KMS-11 (cell line): ENCODE data around the gene SIRT6.

Experiments
- H2AFZ ChIP-seq: fragments of 200-600 bp; sonication (generic); 2 replicates; pipeline ENCODE4 v1.6.1; 2016; ENCODE audit warnings: antibody characterized with exemption, mixed run types, low read depth
- H3K27ac ChIP-seq: fragments of 200-600 bp; sonication (generic); 2 replicates; pipeline ENCODE4 v1.6.1; 2016; ENCODE audit warnings: mild to moderate bottlenecking, mixed run types
- H3K27me3 ChIP-seq: fragments of 200-600 bp; sonication (generic); 2 replicates; pipeline ENCODE4 v1.6.1; 2017; ENCODE audit warnings: mild to moderate bottlenecking, low read depth, mixed run types, moderate library complexity; ENCODE audit not compliant: insufficient read depth
- H3K36me3 ChIP-seq: fragments of 200-600 bp; sonication (generic); 2 replicates; pipeline ENCODE4 v1.6.1; 2017; ENCODE audit warnings: mild to moderate bottlenecking, mixed run types; ENCODE audit not compliant: insufficient read depth
- H3K4me1 ChIP-seq: fragments of 200-600 bp; sonication (generic); 2 replicates; pipeline ENCODE4 v1.6.1; 2016; ENCODE audit warnings: mild to moderate bottlenecking, low read depth, mixed run types; ENCODE audit not compliant: poor library complexity, severe bottlenecking
- H3K4me2 ChIP-seq: fragments of 200-600 bp; sonication (generic); 2 replicates; pipeline ENCODE4 v1.7.0; 2016; ENCODE audit warnings: mild to moderate bottlenecking, mixed run types
- H3K4me3 ChIP-seq: fragments of 200-600 bp; sonication (generic); IDR thresholded peaks from 2 replicates; pipeline ENCODE4 v1.6.1; 2017; ENCODE audit warnings: low read depth, low read length, mixed read lengths; ENCODE audit not compliant: insufficient read depth
- H3K79me2 ChIP-seq: fragments of 200-600 bp; sonication (generic); 2 replicates; pipeline ENCODE4 v1.6.1; 2016; ENCODE audit warnings: low read depth, mixed run types; ENCODE audit not compliant: insufficient read depth
- H3K9ac ChIP-seq: fragments of 200-600 bp; sonication (generic); 2 replicates; pipeline ENCODE4 v1.6.1; 2016; ENCODE audit warnings: mild to moderate bottlenecking, mixed run types
- H4K20me1 ChIP-seq: fragments of 200-600 bp; sonication (generic); 2 replicates; pipeline ENCODE4 v1.6.1; 2016; ENCODE audit warnings: mild to moderate bottlenecking, mixed run types; ENCODE audit not compliant: insufficient read depth
- CTCF ChIP-seq: fragments of 200-600 bp; sonication (generic); conservative IDR thresholded peaks from 2 replicates; pipeline ENCODE4 v1.6.1; 2017; ENCODE audit warnings: low read depth, mild to moderate bottlenecking, antibody characterized with exemption, low read length, moderate library complexity, mixed read lengths

Gene SIRT6

DNA sequence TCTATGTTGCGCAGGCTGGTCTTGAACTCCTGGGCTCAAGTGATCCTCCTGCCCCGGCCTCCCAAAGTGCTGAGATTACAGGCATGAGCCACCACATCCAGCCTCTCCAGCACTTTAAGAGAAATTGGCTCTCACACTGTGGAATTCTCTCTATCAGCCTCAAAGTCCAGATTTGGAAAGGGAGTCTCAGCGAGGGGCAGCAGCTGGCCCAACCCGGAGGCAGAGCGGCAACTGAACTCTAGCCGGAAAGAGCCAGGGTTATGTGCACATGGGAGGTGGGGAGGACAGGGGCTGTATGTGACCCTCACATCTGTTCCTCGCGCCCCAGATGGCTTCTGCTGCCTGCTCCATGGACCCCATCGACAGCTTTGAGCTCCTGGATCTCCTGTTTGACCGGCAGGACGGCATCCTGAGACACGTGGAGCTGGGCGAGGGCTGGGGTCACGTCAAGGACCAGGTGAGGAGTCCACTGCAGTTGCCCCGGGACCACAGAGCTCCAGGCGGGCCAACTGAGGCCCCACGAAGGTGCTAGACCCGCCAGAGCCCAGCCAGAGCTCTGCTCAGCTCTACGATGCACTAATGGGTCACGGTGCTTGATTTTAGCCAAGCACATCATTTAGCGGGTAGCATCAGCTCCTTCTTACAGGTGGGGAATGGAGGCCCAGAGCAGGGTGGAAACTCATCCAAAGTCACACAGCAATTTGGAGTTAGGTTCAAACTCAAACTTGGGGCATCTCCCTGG, 27.6 kb downstream of the SIRT6 start:
- H3K4me2 ChIP-seq, result no peak overlapping the region
- no peak overlapping the region for H3K4me3 ChIP-seq
- no peaks in the 10 kb centered on the region for H3K36me3 ChIP-seq
- no peak overlapping the region for H2AFZ ChIP-seq
- no peak for TF ChIP-seq CTCF
- no peak overlapping the region for H3K9ac ChIP-seq
- H4K20me1 ChIP-seq, result no peaks in the 10 kb centered on the region
- peaks cover 8% of the 10 kb centered on the region for H3K4me1 ChIP-seq
- peaks cover 95% of the 10 kb centered on the region for H3K27me3 ChIP-seq
- no peak overlapping the region for H3K27ac ChIP-seq
- H3K79me2 ChIP-seq, result no peaks in the 10 kb centered on the region

- H2AFZ ChIP-seq, result no peak overlapping the region
- H3K27ac ChIP-seq, result no peak overlapping the region
- peaks cover 8% of the 10 kb centered on the region for H3K4me1 ChIP-seq
- peaks cover 97% of the 10 kb centered on the region for H3K27me3 ChIP-seq
- no peaks in the 10 kb centered on the region for H3K36me3 ChIP-seq
- no peak overlapping the region for H3K9ac ChIP-seq
- no peaks in the 10 kb centered on the region for H4K20me1 ChIP-seq
- no peak overlapping the region for H3K4me2 ChIP-seq
- TF ChIP-seq CTCF, result no peak
- H3K79me2 ChIP-seq, result no peaks in the 10 kb centered on the region
- no peak overlapping the region for H3K4me3 ChIP-seq
These were observed 29.9 kb downstream of the SIRT6 start for GRCh38 chr19:4152241-4152998.

- Histone ChIP-seq H3K27ac (no peak overlapping the region), H3K4me3 (no peak overlapping the region), H3K27me3 (peaks cover 93% of the 10 kb centered on the region), H3K36me3 (no peaks in the 10 kb centered on the region), H3K9ac (no peak overlapping the region), H3K79me2 (no peaks in the 10 kb centered on the region), H4K20me1 (no peaks in the 10 kb centered on the region), H2AFZ (no peak overlapping the region), H3K4me2 (no peak overlapping the region), H3K4me1 (peaks cover 8% of the 10 kb centered on the region)
- no peak for TF ChIP-seq CTCF
These were observed 30.7 kb downstream of the SIRT6 start for GRCh38 chr19:4151623-4152022.

- Histone ChIP-seq H3K79me2 (no peaks in the 10 kb centered on the region), H3K27ac (no peak overlapping the region), H3K9ac (no peak overlapping the region), H3K4me2 (no peak overlapping the region), H3K4me3 (no peak overlapping the region), H3K4me1 (peaks cover 8% of the 10 kb centered on the region), H3K36me3 (no peaks in the 10 kb centered on the region), H3K27me3 (peaks cover 91% of the 10 kb centered on the region), H4K20me1 (no peaks in the 10 kb centered on the region), H2AFZ (no peak overlapping the region)
- no peak for TF ChIP-seq CTCF
These were observed 32.7 kb downstream of the SIRT6 start for GRCh38 chr19:4149518-4150288.
